ENCODE data around the gene SUGCT. TPM values are rescaled to one million over a fixed set of nuclear protein-coding genes. Genes with fewer than 3 reads are reported as not detected.

Gene SUGCT
- total RNA-seq, 1 experiment from 2014 or later: 5.4 TPM

- no peak for DNase-seq
These were observed 449.1 kb downstream of the SUGCT start for GRCh38 chr7:40583667-40584444.

More at GRCh38 chr7:40583667-40584444, 449.1 kb downstream of the SUGCT start:
- H2AFZ ChIP-seq (ENCODE audit: low read length): no peak overlapping the region
- H2AK5ac ChIP-seq (ENCODE audit: insufficient read length, low read length): no peak overlapping the region
- H4K5ac ChIP-seq (ENCODE audit: insufficient read length, low read depth, low read length): no peak overlapping the region
- no peak overlapping the region for H3K27ac Mint-ChIP-seq
- H3K9me3 Mint-ChIP-seq: no peaks in the 10 kb centered on the region
- H3K27ac ChIP-seq (ENCODE audit: insufficient read length, low read depth, low read length): no peak overlapping the region
- no peak overlapping the region for H2BK15ac ChIP-seq (ENCODE audit: low read depth, low read length)
- H3K23me2 ChIP-seq (ENCODE audit: insufficient read length, low read depth, low read length, poor library complexity, severe bottlenecking): no peaks in the 10 kb centered on the region
- no peak overlapping the region for H3K9ac ChIP-seq (ENCODE audit: extremely low read depth, insufficient read length, low read length)
- H3K36me3 Mint-ChIP-seq (ENCODE audit: insufficient read depth in 1 of 3, low read depth in 3 of 3): peaks cover 0 to 4% (median 0%) of the 10 kb centered on the region in 3 experiments; a peak in 1 of 7 replicates
- H3K4me3 Mint-ChIP-seq: no peak overlapping the region
- H4K20me1 ChIP-seq (ENCODE audit: control insufficient read depth, insufficient read depth, insufficient read length): no peaks in the 10 kb centered on the region
- H2BK120ac ChIP-seq (ENCODE audit: low read depth, low read length, poor library complexity, severe bottlenecking): no peak overlapping the region
- no peak overlapping the region for H3K4me2 ChIP-seq (ENCODE audit: insufficient read depth, insufficient read length, low read length)
- no peaks in the 10 kb centered on the region for H3K27me3 Mint-ChIP-seq (ENCODE audit: low read depth)
- no peak overlapping the region for H3T11ph ChIP-seq (ENCODE audit: low read length)
- no peaks in the 10 kb centered on the region for H3K27me3 ChIP-seq (ENCODE audit: insufficient read depth, low read length)
- no peaks in the 10 kb centered on the region for H3K79me1 ChIP-seq (ENCODE audit: insufficient read depth, low read depth, low read length, poor library complexity, severe bottlenecking)
- H3K79me2 ChIP-seq (ENCODE audit: insufficient read depth, low read length): no peaks in the 10 kb centered on the region
- H4K8ac ChIP-seq (replicated peaks; ENCODE audit: insufficient read length, low read depth, low read length): no peak overlapping the region
- no peak overlapping the region for H3K14ac ChIP-seq (ENCODE audit: insufficient read depth, low read length)
- H2BK12ac ChIP-seq (ENCODE audit: insufficient read length, low read depth, low read length): no peak overlapping the region
- H3K9me3 ChIP-seq (ENCODE audit: control insufficient read depth, low read depth, low read length): no peaks in the 10 kb centered on the region
- H3K18ac ChIP-seq (ENCODE audit: insufficient read length, low read depth, low read length): no peak overlapping the region
- TF ChIP-seq CTCF (conservative IDR thresholded peaks at IDR 0.05): no peak
- no CpG with 5 or more reads among the region's 5 CpGs for WGBS (ENCODE audit: extremely low coverage, insufficient read length, low lambda C conversion rate)
- H3K4me1 Mint-ChIP-seq: peaks cover 21 to 27% of the 10 kb centered on the region in 2 experiments
- H4K91ac ChIP-seq (ENCODE audit: insufficient read length, low read depth, low read length): no peak overlapping the region
- H3K4me1 ChIP-seq (ENCODE audit: insufficient read depth, low read length): no peaks in the 10 kb centered on the region; the same call in 1 of the 2 replicates
- no peak overlapping the region for H2BK5ac ChIP-seq (ENCODE audit: insufficient read length, low read length)
- no peak overlapping the region for H3K23ac ChIP-seq (ENCODE audit: insufficient read length, low read depth, low read length)
- no peak overlapping the region for H3K56ac ChIP-seq (ENCODE audit: insufficient read length, low read depth, low read length)
- H3K4ac ChIP-seq (ENCODE audit: low read depth, low read length): no peak overlapping the region
- no peak overlapping the region for H2BK20ac ChIP-seq (ENCODE audit: low read depth, low read length, poor library complexity, severe bottlenecking)
